HG02678 (cell line): ENCODE measurements around the gene MAP3K15.

Source experiments
- ATAC-seq: cut with Tn5 transposase; IDR thresholded peaks from one replicate; pipeline ENCODE4 v1.9.1; 2021; ENCODE audit warnings: mild to moderate bottlenecking, moderate library complexity; ENCODE audit not compliant: unreplicated experiment

MAP3K15 gene, protein sequence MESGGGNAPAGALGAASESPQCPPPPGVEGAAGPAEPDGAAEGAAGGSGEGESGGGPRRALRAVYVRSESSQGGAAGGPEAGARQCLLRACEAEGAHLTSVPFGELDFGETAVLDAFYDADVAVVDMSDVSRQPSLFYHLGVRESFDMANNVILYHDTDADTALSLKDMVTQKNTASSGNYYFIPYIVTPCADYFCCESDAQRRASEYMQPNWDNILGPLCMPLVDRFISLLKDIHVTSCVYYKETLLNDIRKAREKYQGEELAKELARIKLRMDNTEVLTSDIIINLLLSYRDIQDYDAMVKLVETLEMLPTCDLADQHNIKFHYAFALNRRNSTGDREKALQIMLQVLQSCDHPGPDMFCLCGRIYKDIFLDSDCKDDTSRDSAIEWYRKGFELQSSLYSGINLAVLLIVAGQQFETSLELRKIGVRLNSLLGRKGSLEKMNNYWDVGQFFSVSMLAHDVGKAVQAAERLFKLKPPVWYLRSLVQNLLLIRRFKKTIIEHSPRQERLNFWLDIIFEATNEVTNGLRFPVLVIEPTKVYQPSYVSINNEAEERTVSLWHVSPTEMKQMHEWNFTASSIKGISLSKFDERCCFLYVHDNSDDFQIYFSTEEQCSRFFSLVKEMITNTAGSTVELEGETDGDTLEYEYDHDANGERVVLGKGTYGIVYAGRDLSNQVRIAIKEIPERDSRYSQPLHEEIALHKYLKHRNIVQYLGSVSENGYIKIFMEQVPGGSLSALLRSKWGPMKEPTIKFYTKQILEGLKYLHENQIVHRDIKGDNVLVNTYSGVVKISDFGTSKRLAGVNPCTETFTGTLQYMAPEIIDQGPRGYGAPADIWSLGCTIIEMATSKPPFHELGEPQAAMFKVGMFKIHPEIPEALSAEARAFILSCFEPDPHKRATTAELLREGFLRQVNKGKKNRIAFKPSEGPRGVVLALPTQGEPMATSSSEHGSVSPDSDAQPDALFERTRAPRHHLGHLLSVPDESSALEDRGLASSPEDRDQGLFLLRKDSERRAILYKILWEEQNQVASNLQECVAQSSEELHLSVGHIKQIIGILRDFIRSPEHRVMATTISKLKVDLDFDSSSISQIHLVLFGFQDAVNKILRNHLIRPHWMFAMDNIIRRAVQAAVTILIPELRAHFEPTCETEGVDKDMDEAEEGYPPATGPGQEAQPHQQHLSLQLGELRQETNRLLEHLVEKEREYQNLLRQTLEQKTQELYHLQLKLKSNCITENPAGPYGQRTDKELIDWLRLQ (N-terminal part only)

DNA sequence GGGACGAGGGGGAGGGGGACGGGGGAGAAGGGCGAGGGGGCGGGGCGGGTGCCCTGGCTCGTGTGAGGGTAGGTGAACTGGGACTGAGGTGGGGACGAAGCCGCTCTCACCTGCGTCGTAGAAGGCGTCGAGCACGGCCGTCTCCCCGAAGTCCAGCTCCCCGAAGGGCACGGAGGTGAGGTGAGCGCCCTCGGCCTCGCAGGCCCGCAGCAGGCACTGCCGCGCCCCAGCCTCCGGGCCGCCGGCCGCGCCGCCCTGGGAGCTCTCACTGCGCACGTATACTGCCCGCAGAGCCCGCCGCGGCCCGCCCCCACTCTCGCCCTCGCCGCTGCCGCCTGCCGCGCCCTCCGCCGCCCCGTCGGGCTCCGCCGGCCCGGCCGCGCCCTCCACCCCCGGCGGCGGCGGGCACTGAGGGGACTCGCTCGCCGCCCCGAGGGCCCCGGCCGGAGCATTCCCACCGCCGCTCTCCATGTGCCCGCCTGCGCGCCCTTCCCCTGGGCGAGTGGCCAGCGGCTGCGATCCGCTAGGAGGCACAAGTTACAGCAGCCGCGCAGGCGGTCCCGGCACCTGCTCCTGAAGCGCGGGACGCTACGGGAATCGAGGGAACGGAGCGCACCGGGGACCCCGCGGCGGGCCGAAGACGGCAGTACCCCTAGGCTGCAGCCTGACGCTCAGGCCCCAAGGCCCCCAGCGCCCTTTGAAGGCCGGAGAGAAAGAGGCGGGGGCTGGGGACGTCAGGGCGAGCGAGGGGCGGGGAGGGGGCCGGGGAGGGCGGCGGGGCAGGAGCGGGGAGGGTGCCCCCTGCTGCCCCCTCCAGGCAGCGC is at the start of gene MAP3K15:
Gene MAP3K15 (minus strand): TSS at position 718 of the 824 bp plus-strand sequence. CDS start 247 bp downstream, at position 471.
- no peak for ATAC-seq

DNA sequence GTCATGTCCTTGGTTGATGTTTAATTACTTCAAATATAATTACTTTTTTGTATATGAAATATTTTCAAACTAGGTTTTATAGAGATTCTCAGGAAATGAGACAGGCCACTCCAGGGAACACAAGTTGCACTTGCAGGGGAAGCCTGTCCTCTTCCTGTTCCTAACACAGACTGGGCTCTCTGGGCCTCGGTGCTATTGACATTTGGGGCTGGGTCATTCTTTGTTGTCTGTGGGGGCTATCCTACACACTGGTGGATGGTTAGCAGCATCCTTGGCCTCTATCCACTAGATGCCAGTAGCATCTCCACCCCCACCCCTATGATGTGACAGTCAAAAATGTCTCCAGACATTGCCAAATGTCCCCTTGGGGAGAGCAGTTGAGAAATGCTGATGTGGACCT is 49.3 kb upstream of the MAP3K15 start:
- no peak for ATAC-seq

DNA sequence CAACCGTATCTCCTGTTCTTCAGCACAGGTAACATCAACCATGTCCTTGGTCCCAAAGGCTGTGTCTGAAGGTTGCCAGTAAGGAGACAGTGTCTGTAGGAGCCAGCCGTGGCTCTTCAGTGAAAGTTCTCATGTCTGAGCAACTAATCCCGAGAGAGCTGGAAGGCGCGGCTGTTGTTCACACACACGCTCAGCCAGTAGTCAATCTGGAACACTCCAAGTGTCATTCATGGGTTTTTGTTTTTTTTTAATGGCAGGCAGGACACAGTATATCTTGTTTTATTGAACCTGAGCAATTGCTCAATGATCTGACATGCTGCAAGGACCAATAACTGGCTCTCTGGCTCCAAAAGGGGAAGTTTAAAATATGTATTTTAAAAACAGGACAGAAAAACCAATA is 48.4 kb upstream of the MAP3K15 start:
- ATAC-seq, result peak; percentile 32

DNA sequence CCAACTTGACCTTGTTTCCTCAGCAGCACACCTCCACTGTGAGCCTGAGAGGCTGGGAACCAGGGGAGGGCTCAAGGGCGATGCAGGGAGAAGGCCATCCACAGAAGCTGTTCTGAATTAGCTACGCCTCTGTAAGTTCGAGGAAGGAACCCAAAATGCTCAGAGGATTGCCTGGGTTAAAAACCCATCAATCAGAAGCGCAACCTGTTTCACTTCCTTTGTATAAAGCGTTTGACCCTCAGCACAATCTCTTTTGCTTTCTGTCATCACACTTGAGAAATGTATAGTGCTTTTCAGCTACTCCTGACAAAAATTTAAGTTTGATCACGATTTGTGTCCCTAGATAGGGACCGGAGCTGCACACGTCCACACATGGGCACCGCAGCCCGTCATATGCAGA is 48.0 kb upstream of the MAP3K15 start:
- ATAC-seq, result peak; percentile 45

DNA sequence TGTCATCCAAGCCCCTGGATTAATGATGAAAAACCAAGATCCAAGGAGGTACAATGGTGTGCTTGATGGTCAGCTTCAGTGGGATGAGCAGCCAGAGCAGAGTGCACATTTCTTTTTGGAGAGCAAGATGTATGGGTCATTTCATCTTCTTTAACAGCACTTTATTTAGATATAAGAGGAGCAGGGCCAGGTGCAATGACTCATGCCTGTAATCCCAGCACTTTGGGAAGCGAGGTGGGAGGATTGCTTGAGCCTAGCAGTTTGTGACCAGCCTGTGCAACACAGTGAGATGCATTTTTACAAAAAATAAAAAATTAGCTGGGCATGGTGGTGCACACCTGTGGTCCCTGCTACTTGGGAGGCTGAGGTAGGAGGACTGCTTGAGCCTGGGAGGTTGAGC is 45.3 kb upstream of the MAP3K15 start:
- no peak for ATAC-seq

DNA sequence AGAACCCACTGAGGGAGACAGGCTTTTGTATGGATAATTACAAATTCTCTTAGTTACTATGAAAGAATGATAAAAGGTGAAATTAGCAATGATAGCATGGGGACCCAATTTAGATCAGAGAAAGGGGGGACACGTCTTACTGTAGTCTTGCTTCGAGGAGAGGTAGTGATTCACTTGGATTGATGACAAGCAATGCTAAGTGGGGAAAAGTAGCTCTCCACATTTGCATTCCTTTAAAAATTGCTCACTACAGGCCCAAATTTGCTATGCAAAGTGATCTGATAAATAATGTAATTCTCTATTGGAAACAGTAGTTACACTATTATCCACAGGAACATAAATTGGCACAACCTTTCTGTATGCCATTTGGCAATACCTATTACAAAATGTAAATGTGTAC is 42.5 kb upstream of the MAP3K15 start:
- no peak for ATAC-seq

DNA sequence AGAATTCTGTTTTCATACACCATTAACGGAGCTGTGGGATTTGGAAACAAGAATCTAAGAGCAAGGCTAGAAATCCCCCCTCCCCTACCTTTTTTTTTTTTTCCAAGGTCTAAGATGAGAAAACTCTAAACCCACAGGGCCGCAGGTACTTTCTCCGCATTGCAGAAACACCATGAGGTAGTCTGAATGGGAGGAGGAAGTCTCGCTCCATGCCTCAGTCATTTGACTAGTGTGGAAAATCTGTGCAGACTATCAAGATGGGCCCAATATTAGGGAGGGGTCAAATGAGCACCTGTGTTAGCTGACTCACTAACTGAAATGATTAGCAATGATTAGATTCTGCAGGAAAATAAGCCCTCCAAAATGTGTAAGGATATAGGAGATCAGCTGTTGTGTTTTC is 40.9 kb upstream of the MAP3K15 start:
- ATAC-seq, result no peak

DNA sequence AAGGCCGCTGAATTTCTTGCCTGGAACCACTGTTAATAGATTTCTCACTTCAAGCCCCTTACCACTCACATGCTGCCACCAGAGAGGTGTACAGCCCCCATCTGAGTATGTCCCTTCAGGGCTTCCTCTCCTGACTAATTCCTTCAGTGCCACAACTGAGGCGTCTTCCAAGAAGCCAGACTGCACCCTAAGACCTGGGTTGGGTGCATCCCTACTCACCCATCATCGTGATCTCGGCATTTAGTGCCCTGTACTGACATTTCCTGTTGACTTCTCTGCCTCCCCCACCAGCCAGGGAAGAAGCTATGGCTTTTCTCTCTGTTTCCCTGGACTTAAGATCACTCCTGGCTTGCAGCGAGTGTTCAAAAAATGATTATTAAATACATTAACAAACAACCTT is 40.4 kb upstream of the MAP3K15 start:
- no peak for ATAC-seq

DNA sequence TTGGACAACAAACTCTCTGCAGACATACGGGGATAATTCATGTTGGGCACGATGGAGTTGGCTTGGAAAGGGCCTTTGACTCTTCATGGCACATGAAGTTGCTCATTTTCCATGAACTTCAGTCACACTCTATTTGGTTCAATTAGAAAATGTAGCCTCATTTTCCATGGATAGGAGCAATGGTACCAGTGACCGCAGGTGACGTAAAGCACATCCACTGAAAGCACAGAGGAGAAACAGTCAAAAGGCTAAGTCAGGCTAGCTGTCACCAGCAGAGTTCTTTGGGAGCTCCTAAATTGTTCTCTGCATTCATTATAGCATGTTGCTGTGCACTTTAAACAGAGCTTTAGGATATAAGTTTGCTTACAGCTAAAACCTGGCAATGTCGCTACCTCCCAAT is 39.9 kb upstream of the MAP3K15 start:
- no peak for ATAC-seq

DNA sequence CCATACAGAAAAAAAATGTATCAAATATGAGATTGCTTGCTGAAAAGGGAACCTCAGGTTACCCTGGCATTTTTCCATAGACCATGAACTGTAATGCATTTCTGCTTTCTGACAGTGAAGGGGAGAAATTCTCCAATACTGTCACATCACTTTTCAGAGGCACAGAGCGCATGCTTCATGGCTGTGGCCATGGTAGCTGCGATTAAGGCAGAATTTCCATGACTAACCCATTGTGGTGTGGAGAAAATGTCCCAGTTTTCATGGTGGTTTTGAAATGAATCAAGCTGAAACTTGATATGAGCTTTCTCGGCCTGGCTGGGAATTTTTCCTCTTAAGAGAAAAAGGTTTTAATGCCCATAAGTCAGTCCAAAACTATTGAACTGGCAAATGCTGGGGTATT is 39.5 kb upstream of the MAP3K15 start:
- ATAC-seq, result no peak

DNA sequence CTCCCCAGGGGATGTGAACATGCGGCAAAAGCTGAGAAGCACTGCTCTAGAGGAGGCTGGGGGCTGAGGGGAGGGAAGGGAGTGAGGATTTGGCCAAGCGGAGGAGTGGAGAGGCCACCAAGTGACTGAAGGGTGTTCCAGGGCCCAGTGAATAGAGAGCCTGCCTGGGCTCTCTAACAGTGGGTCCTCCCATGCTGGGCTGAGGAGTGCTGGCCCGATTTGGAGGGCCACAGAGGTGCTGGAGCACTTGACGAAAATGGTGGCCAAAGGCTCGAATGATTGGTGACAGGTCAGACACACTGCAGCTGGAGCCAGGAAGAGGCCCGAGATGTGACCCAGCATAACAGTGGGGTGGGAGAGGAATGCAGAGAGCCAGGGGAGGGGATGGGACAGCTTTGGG is 37.5 kb upstream of the MAP3K15 start:
- ATAC-seq, result no peak

DNA sequence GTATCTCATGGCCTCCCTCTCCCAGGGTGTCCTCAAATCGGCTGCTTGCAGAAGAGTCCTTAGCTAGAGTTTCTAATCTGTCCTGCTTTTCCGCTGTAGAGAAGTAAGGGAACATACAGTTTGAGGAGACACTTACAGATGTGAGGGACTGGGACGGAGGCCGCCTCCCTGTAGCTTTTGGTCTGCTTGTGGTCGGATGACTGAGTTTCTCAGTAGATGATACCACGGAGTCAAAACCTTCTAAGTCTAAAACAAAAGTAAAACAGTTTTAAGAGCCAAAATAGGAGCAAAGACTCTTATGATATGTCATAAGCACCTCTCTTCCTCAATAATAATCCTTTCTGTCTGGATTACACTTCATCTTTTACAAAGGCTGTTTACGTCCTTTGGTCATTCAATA is 34.5 kb upstream of the MAP3K15 start:
- no peak for ATAC-seq

DNA sequence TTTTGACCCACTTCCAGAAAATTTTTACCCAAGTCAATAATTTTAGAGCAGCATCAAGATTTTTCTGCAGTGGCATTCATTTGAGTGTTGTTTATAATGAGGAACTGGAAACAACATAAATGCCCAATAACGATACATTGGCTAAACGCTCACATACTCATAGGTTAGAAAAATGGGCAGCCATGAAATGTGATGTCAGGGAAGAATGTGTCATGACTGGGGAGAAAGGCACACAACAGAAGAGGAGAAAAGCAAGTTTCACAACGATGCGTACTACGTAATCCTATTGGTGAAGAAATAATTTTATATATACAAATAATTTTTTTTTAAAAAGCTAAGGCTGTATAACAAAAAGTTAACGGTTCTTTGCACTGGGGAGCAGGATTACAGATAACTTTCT is 33.6 kb upstream of the MAP3K15 start:
- no peak for ATAC-seq

DNA sequence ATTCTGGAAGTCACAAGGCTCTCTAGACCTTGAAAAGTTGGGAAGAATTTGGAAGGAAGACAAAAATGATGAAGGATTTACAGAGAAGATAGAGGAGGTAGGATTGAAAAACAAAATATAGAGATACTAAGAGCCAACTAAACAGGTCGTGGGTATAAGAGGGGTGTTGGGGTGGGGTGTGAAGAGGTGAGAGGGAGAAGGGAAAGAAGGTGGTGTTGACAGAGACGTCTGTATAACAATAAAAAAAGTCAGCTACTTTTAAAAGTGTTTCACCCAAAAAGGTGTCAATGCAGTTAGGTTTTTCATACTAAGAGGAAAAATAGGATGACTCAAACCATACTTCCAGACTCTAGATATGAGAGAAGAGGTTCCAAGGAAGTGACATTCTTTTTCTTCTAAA is 33.0 kb upstream of the MAP3K15 start:
- no peak for ATAC-seq

DNA sequence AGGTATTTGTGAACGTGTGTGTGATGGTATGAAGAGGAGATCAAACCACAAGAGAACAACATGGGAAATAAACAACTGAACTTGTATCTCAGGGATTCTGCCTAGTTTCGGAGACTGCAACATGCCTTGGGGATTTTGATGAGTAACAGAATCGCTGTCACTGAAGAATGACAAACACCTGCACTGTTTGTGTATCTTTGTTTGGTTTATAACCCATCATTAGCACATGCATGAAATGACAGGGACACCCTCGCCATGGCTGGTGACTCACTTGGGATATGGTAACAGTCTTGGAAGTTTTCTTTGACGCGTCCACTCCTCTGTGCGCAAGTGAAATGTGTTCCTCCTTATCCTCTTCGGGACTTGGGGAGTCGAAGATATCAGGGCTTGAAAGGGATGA is 30.3 kb upstream of the MAP3K15 start:
- no peak for ATAC-seq

DNA sequence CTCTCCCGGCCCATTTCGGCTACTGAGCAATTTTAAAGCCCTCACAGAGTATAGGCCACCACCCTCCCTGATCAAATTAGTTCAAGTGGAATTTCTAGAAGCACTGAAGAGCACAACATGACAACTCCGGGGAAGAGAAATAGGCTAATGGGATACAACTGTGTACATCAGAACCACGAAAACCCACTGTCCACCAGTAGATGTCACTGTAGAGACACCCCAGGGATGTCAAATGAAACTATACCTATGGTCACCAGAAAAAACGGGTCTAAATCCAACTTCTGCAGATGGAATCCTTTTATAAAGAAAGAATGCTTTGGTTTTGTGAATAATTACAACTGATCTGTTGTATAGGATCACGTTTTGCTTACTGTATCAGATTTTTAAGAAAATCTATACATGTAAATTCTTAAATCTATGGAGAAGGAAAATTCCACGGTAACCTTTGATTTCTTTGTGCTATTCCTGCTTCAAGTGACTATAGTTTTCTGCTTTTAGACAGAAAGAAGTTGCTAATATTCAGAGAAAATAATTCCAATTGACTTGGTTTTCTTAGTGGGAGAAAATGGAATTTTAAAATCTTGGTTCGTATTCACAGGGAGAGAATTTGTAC is 29.5 kb upstream of the MAP3K15 start:
- no peak for ATAC-seq

DNA sequence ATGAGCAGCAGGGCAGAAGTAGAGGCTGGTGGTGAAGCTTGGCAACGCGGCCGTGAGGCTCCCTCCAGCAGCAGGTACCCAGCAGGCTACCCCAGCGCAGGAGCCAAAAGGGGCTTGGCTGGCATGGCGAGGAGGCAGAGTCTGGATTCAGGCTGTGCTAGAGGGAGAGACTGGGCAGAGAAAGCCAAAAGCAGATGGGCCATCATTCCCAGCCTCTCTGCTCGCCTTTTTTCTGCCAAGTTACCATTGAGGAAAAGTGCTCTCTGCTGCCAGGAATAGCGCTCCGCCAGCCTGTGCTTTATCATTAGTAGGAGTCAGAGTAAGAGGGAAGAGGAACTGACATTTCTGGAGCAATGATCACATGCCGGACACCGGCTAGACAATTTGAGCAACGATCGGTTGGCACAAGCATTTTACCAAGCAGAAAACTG is 28.7 kb upstream of the MAP3K15 start:
- no peak for ATAC-seq

DNA sequence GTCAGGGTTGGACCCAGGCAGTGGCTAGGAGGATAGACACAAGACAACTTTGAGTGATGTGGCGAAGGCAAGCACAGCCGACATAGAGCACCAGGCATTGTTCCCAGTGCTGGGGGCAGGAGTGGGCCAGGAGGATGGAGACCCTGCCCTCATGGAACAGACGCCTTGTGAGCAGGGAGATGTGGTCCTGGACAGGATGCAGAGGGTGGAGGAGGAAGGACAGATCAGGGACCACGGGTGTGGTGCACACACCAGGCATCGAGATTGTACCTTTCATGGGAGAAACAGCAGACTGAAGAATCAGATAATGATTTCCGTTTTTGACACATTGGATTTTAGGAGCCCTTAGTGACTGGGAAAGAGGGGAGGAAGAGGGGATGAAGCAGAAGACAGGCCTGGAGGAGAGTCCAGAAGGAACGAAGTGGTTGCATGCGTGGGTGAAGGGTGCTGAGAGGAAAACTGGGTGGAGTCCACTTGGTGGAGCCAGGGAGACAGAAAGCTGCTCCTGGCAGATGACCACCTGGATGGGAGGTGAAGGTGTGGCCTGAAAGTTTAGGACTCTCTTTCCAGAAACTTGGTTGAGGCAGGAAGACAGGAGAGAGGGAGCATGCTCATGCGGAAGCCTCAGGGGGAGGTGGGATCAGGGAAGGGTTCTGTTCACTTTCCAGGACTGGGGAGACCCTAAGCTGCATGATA is 27.9 kb upstream of the MAP3K15 start:
- ATAC-seq, result no peak

DNA sequence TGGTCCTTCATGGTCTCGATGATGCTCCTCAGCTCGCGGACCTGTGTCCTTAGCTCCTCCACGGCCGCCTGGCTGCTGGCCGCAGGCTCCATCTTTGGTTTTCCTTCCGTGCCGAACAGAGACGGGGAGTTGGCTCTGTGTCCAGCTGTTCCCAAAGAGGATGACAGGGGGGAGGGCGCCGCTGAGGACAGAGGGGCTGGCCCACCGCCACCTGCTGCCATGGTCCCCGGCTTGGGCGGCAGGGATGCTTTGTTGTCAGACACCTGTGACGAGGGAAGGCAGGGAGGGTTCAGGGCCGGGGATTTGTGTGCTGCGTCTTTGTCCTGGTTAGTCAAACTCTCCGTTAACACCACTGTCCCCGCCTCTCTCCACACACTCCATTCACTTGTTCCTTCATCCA is 26.6 kb upstream of the MAP3K15 start:
- no peak for ATAC-seq
